WERI-Rb-1 (cell line): ENCODE measurements around the gene SMIM29.

Experiments used
- DNase-seq: peaks from one replicate; pipeline ENCODE4 v3.0.0-alpha.2; 2020
- H3K27ac ChIP-seq: fragments of 250-450 bp; sonication (Bioruptor Pico); 2 replicates; pipeline ENCODE4 v1.5.1; 2020; ENCODE audit warnings: mild to moderate bottlenecking, moderate library complexity
- H3K27me3 ChIP-seq: fragments of 250-450 bp; sonication (Bioruptor Pico); 2 replicates; pipeline ENCODE4 v1.5.1; 2021; ENCODE audit warnings: mild to moderate bottlenecking, low read depth, moderate library complexity; ENCODE audit not compliant: insufficient read depth, severe bottlenecking
- H3K36me3 ChIP-seq: fragments of 250-450 bp; sonication (Bioruptor Pico); 2 replicates; pipeline ENCODE4 v1.5.1; 2020; ENCODE audit warnings: mild to moderate bottlenecking, moderate library complexity
- H3K4me3 ChIP-seq: 2 replicates; pipeline ENCODE4 v1.5.1; 2011; ENCODE audit warnings: low read depth, mild to moderate bottlenecking, control low read depth, low read length
- H3K9me3 ChIP-seq: fragments of 250-450 bp; sonication (Bioruptor Pico); 2 replicates; pipeline ENCODE4 v1.5.1; 2021; ENCODE audit warnings: mild to moderate bottlenecking, moderate library complexity; ENCODE audit not compliant: severe bottlenecking
- CTCF ChIP-seq: IDR thresholded peaks from 2 replicates; pipeline ENCODE4 v1.5.1; 2011; ENCODE audit warnings: low read depth, mild to moderate bottlenecking, control low read depth, inconsistent platforms, low read length

Gene SMIM29

GRCh38 chr6:34202329-34203201 lies 46.2 kb downstream of the SMIM29 start:
- Histone ChIP-seq H3K27ac (no peak overlapping the region), H3K36me3 (no peaks in the 10 kb centered on the region), H3K27me3 (no peaks in the 10 kb centered on the region), H3K9me3 (peaks cover 10% of the 10 kb centered on the region), H3K4me3 (no peak overlapping the region)
- DNase-seq: no peak
- TF ChIP-seq CTCF: no peak

GRCh38 chr6:34201455-34202107 lies 47.2 kb downstream of the SMIM29 start:
- no peak for DNase-seq
- peaks cover 10% of the 10 kb centered on the region for H3K9me3 ChIP-seq
- H3K27me3 ChIP-seq: no peaks in the 10 kb centered on the region
- no peaks in the 10 kb centered on the region for H3K36me3 ChIP-seq
- TF ChIP-seq CTCF: no peak
- no peak overlapping the region for H3K27ac ChIP-seq
- no peak overlapping the region for H3K4me3 ChIP-seq

GRCh38 chr6:34200340-34200971 lies 48.4 kb downstream of the SMIM29 start:
- no peak for TF ChIP-seq CTCF
- DNase-seq: no peak
- H3K4me3 ChIP-seq: no peak overlapping the region
- H3K36me3 ChIP-seq: no peaks in the 10 kb centered on the region
- no peaks in the 10 kb centered on the region for H3K27me3 ChIP-seq
- peaks cover 10% of the 10 kb centered on the region for H3K9me3 ChIP-seq
- no peak overlapping the region for H3K27ac ChIP-seq

- no peak for DNase-seq
- H3K9me3 ChIP-seq: peaks cover 1% of the 10 kb centered on the region
- H3K36me3 ChIP-seq: no peaks in the 10 kb centered on the region
- H3K27me3 ChIP-seq: no peaks in the 10 kb centered on the region
- no peak overlapping the region; the same call in 1 of the 2 replicates for H3K4me3 ChIP-seq
- TF ChIP-seq CTCF: no peak
- H3K27ac ChIP-seq: no peak overlapping the region
Observed at GRCh38 chr6:34196833-34197195, 52.0 kb downstream of the SMIM29 start.
